LHCN-M2 (cell line): Measurements from ENCODE around the gene ATP2A1. TPM values are rescaled to one million over a fixed set of nuclear protein-coding genes. Genes with fewer than 3 reads are reported as not detected.
"Not testable (repeated sequence)": the region's sequence is repeated elsewhere in the genome, so short reads cannot be mapped to it uniquely, and the experiment has no call there.

Source experiments
- DNase-seq: peaks from one replicate; pipeline ENCODE4 v3.0.0-alpha.2; 2012; ENCODE audit warnings: low read depth
- total RNA-seq: library from RNA; depleted of rRNA; stranded (reverse); fragments of >200 nt; gene quantifications from 2 replicates; pipeline ENCODE4 v1.2.3, GENCODE V29; 2014

Gene ATP2A1
- total RNA-seq, 1 experiment from 2014 or later: 0.92 TPM

GRCh38 chr16:28881565-28881964 is 3.3 kb downstream of the ATP2A1 start:
- not testable (repeated sequence) for DNase-seq

GRCh38 chr16:28882551-28883160 is 4.4 kb downstream of the ATP2A1 start:
- DNase-seq: no peak

GRCh38 chr16:28883221-28883996 is 5.1 kb downstream of the ATP2A1 start:
- DNase-seq: no peak

- no peak for DNase-seq
Observed at GRCh38 chr16:28884045-28884444, 5.8 kb downstream of the ATP2A1 start.

- no peak for DNase-seq
Observed at GRCh38 chr16:28886945-28887344, 8.7 kb downstream of the ATP2A1 start.

GRCh38 chr16:28890355-28890754 is 12.1 kb downstream of the ATP2A1 start:
- not testable (repeated sequence) for DNase-seq

GRCh38 chr16:28891964-28892890 is 13.9 kb downstream of the ATP2A1 start:
- DNase-seq: no peak

GRCh38 chr16:28893291-28893690 is 15.0 kb downstream of the ATP2A1 start:
- no peak for DNase-seq

GRCh38 chr16:28895609-28896008 is 17.3 kb downstream of the ATP2A1 start:
- no peak for DNase-seq

- no peak for DNase-seq
Observed at GRCh38 chr16:28897826-28898225, 19.5 kb downstream of the ATP2A1 start.

- no peak for DNase-seq
Observed at GRCh38 chr16:28898266-28898665, 20.0 kb downstream of the ATP2A1 start.

GRCh38 chr16:28898942-28899341 is 20.7 kb downstream of the ATP2A1 start:
- DNase-seq: no peak

- DNase-seq: no peak
Observed at GRCh38 chr16:28899882-28900590, 21.7 kb downstream of the ATP2A1 start.

GRCh38 chr16:28900601-28901000 is 22.3 kb downstream of the ATP2A1 start:
- no peak for DNase-seq

GRCh38 chr16:28901862-28902261 is 23.6 kb downstream of the ATP2A1 start:
- no peak for DNase-seq

GRCh38 chr16:28902909-28903308 is 24.6 kb downstream of the ATP2A1 start:
- DNase-seq: no peak

GRCh38 chr16:28903344-28904042 is 25.2 kb downstream of the ATP2A1 start:
- DNase-seq: no peak

- DNase-seq: no peak
Observed at GRCh38 chr16:28904363-28904762, 26.1 kb downstream of the ATP2A1 start.

- no peak for DNase-seq
Observed at GRCh38 chr16:28904828-28905227, 26.5 kb downstream of the ATP2A1 start.

- DNase-seq: no peak
Observed at GRCh38 chr16:28905229-28905754, 27.0 kb downstream of the ATP2A1 start.
